MM.1S (cell line): ENCODE measurements around the gene MAP3K15.
"Not testable (repeated sequence)": the region's sequence is repeated elsewhere in the genome, so short reads cannot be mapped to it uniquely, and the experiment has no call there.

ENCODE experiments used
- DNase-seq: peaks from one replicate; pipeline ENCODE4 v3.0.0-alpha.2; 2015
- H2AFZ ChIP-seq: fragments of 300-600 bp; sonication (generic); 2 replicates; pipeline ENCODE4 v1.6.0; 2016; ENCODE audit warnings: antibody characterized with exemption, low read length
- H3F3A ChIP-seq: fragments of 300-600 bp; sonication (generic); 2 replicates; pipeline ENCODE4 v1.6.1; 2016; ENCODE audit warnings: mild to moderate bottlenecking, antibody characterized with exemption, low read length, moderate library complexity, mixed read lengths; ENCODE audit not compliant: insufficient read depth
- H3K27ac ChIP-seq: fragments of 300-600 bp; sonication (generic); 2 replicates; pipeline ENCODE4 v1.5.1; 2016; ENCODE audit warnings: mild to moderate bottlenecking, low read length
- H3K27me3 ChIP-seq: fragments of 300-600 bp; sonication (generic); replicated peaks from 2 replicates; pipeline ENCODE4 v1.6.0; 2016; ENCODE audit warnings: low read length; ENCODE audit not compliant: insufficient read depth
- H3K36me3 ChIP-seq: fragments of 300-600 bp; sonication (generic); replicated peaks from 2 replicates; pipeline ENCODE4 v1.6.1; 2016; ENCODE audit warnings: mild to moderate bottlenecking, low read length, mixed read lengths; ENCODE audit not compliant: insufficient read depth
- H3K4me1 ChIP-seq: fragments of 300-600 bp; sonication (generic); 2 replicates; pipeline ENCODE4 v1.6.1; 2016; ENCODE audit warnings: low read length, mixed read lengths
- H3K4me2 ChIP-seq: fragments of 300-600 bp; sonication (generic); 2 replicates; pipeline ENCODE4 v1.6.0; 2016; ENCODE audit warnings: low read depth, low read length
- H3K4me3 ChIP-seq: fragments of 300-600 bp; sonication (generic); 2 replicates; pipeline ENCODE4 v1.5.1; 2016; ENCODE audit warnings: low read length, mixed read lengths
- H3K79me2 ChIP-seq: fragments of 300-600 bp; sonication (generic); 2 replicates; pipeline ENCODE4 v1.6.1; 2016; ENCODE audit warnings: mixed run types, low read length, mixed read lengths
- H3K9ac ChIP-seq: fragments of 300-600 bp; sonication (generic); 2 replicates; pipeline ENCODE4 v1.6.1; 2016; ENCODE audit warnings: low read length, mixed read lengths
- H3K9me2 ChIP-seq: fragments of 300-600 bp; sonication (generic); replicated peaks from 2 replicates; pipeline ENCODE4 v1.6.1; 2016; ENCODE audit warnings: mild to moderate bottlenecking, low read length, mixed read lengths; ENCODE audit not compliant: insufficient read depth
- H3K9me3 ChIP-seq: fragments of 300-600 bp; sonication (generic); replicated peaks from 2 replicates; pipeline ENCODE4 v1.6.1; 2016; ENCODE audit warnings: mild to moderate bottlenecking, low read length, mixed read lengths; ENCODE audit not compliant: insufficient read depth
- H4K20me1 ChIP-seq: fragments of 300-600 bp; sonication (generic); 2 replicates; pipeline ENCODE4 v1.6.1; 2016; ENCODE audit warnings: mild to moderate bottlenecking, low read length, moderate library complexity, mixed read lengths; ENCODE audit not compliant: insufficient read depth
- EZH2 ChIP-seq: fragments of 300-600 bp; sonication (generic); optimal IDR thresholded peaks from 2 replicates; pipeline ENCODE3; 2017; ENCODE audit warnings: low read depth, mild to moderate bottlenecking, antibody characterized with exemption, low read length, mixed read lengths
- EZH2phosphoT487 ChIP-seq: fragments of 300-600 bp; sonication (generic); IDR thresholded peaks from 2 replicates; pipeline ENCODE4 v1.6.1; 2018; ENCODE audit warnings: antibody characterized with exemption, low read length
- TF ChIP-seq, protein P1 (sequence below): fragments of 300-600 bp; sonication (generic); IDR thresholded peaks from 2 replicates; pipeline ENCODE4 v1.5.1; 2016; ENCODE audit warnings: antibody characterized with exemption, low read length, mixed read lengths

Gene MAP3K15

DNA sequence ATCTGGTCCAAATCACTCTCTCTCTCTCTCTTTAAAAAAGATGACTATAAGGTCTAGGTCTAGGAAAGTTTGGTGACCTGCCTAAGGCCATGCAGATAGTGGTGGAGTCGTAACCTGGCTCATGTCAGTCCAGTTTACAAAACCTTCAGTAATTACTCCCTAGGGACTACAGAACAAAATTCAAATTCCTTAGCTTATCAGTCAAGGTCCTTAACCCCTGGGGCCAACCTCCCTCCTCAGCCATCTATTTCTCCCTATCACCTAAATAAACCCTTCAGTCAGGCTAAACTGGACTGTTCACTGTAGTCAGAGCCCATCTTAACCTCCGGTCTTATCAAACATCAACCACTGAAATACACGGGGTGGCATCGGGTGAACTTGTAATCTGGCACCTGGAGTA is 68.9 kb downstream of the MAP3K15 start:
- Histone ChIP-seq H3K27ac (no peak overlapping the region), H2AFZ (no peak overlapping the region), H3K4me2 (no peak overlapping the region), H3F3A (no peaks in the 10 kb centered on the region), H3K79me2 (no peaks in the 10 kb centered on the region), H3K9ac (no peak overlapping the region), H4K20me1 (no peaks in the 10 kb centered on the region), H3K9me2 (no peaks in the 10 kb centered on the region), H3K36me3 (no peaks in the 10 kb centered on the region), H3K9me3 (no peaks in the 10 kb centered on the region), H3K4me1 (no peaks in the 10 kb centered on the region), H3K27me3 (no peaks in the 10 kb centered on the region), H3K4me3 (no peak overlapping the region)
- no peak for DNase-seq
- no peak for TF ChIP-seq EZH2
- TF ChIP-seq EZH2phosphoT487, result no peak
- TF ChIP-seq, protein P1, sequence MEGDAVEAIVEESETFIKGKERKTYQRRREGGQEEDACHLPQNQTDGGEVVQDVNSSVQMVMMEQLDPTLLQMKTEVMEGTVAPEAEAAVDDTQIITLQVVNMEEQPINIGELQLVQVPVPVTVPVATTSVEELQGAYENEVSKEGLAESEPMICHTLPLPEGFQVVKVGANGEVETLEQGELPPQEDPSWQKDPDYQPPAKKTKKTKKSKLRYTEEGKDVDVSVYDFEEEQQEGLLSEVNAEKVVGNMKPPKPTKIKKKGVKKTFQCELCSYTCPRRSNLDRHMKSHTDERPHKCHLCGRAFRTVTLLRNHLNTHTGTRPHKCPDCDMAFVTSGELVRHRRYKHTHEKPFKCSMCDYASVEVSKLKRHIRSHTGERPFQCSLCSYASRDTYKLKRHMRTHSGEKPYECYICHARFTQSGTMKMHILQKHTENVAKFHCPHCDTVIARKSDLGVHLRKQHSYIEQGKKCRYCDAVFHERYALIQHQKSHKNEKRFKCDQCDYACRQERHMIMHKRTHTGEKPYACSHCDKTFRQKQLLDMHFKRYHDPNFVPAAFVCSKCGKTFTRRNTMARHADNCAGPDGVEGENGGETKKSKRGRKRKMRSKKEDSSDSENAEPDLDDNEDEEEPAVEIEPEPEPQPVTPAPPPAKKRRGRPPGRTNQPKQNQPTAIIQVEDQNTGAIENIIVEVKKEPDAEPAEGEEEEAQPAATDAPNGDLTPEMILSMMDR, result no peak

DNA sequence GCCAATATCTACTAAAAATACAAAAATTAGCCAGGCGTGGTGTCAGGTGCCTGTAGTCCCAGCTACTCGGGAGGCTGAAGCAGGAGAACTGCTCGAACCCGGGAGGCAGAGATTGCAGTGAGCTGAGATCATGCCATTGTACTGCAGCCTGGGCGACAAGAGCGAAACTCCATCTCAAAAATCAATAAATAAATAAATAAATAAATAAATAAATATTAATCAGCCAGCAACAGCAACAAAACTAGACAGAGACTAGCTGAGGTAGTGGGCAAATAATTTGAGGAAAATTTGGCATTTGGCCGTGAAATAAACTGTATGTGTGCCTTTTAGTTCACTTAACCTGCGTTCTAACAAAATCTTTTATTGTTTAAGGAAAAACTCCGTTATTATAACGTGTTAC is 69.5 kb downstream of the MAP3K15 start:
- not testable (repeated sequence) for H3K36me3 ChIP-seq, H3K79me2 ChIP-seq, H3K27ac ChIP-seq, H3K9ac ChIP-seq, H3F3A ChIP-seq, H3K4me1 ChIP-seq, DNase-seq, H3K27me3 ChIP-seq, H2AFZ ChIP-seq, H4K20me1 ChIP-seq, H3K9me3 ChIP-seq, H3K9me2 ChIP-seq, H3K4me2 ChIP-seq, H3K4me3 ChIP-seq

DNA sequence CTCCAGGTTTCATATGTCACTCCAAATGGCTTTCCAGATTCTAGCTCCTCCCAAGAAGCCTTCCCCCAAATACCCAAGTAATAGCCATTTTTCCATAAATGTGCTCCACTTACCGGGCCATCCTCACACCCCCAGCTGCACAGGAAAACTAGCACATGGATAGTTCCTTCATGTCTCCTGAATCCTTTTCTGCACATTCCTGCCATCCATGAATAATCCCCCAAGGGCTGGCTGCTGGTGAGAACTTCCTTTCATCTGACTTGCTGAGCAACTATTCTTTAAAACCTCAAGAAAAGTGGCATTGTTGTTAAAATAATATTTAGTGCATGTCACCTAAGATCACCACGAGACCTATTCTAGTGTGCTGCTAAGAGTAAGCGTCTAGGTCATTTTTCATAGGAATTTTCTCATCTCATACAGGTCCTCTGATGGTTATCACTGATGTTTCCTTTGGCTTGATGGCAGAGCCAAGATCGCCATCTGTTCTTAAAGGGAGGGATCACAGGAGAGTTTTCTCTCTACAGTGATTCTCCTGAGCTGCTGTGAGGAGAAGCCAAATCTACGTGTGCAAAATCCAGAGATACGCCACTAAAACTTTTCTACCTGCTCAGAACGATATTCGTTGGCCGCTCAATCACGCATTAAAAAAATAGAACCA is 71.3 kb downstream of the MAP3K15 start:
- H3K36me3 ChIP-seq, result no peaks in the 10 kb centered on the region
- no peaks in the 10 kb centered on the region for H3K9me2 ChIP-seq
- no peaks in the 10 kb centered on the region for H3K79me2 ChIP-seq
- no peak overlapping the region for H3K27ac ChIP-seq
- no peaks in the 10 kb centered on the region for H3K27me3 ChIP-seq
- no peaks in the 10 kb centered on the region for H3K4me1 ChIP-seq
- no peak for DNase-seq
- H3F3A ChIP-seq, result no peaks in the 10 kb centered on the region
- no peak overlapping the region for H3K4me3 ChIP-seq
- H2AFZ ChIP-seq, result no peak overlapping the region
- no peaks in the 10 kb centered on the region for H3K9me3 ChIP-seq
- H3K9ac ChIP-seq, result no peak overlapping the region
- no peak overlapping the region for H3K4me2 ChIP-seq
- H4K20me1 ChIP-seq, result no peaks in the 10 kb centered on the region
- TF ChIP-seq EZH2 (no peak), EZH2phosphoT487 (no peak)
- TF ChIP-seq, protein P1, result no peak

DNA sequence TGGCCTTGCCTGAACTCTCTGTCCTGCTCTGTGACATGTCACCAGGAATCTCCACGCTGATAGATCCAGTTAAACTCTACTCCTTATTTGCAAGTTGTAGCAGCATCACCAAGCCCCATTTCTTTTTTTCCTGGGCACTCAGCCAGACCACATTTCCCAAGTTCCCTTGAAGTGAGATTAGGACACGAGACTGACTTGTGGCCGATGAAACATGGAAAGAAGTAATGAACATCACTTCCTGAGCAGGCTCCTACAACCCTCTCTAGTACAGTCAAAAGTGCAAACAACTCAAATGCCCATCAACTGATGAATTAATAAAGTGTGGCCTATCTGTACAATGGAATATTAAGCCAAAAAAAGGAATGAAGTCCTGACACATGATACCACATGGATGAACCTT is 74.6 kb downstream of the MAP3K15 start:
- H3K9ac ChIP-seq, result no peak overlapping the region
- H3K4me1 ChIP-seq, result no peaks in the 10 kb centered on the region
- H3F3A ChIP-seq, result no peaks in the 10 kb centered on the region
- H3K36me3 ChIP-seq, result no peaks in the 10 kb centered on the region
- H3K9me3 ChIP-seq, result no peaks in the 10 kb centered on the region
- no peak overlapping the region for H3K4me3 ChIP-seq
- DNase-seq, result no peak
- H3K27ac ChIP-seq, result no peak overlapping the region
- H3K27me3 ChIP-seq, result no peaks in the 10 kb centered on the region
- H2AFZ ChIP-seq, result no peak overlapping the region
- no peaks in the 10 kb centered on the region for H3K9me2 ChIP-seq
- no peak overlapping the region for H3K4me2 ChIP-seq
- H3K79me2 ChIP-seq, result no peaks in the 10 kb centered on the region
- TF ChIP-seq EZH2phosphoT487 (no peak), EZH2 (no peak)
- TF ChIP-seq, protein P1, result no peak
- no peaks in the 10 kb centered on the region for H4K20me1 ChIP-seq

DNA sequence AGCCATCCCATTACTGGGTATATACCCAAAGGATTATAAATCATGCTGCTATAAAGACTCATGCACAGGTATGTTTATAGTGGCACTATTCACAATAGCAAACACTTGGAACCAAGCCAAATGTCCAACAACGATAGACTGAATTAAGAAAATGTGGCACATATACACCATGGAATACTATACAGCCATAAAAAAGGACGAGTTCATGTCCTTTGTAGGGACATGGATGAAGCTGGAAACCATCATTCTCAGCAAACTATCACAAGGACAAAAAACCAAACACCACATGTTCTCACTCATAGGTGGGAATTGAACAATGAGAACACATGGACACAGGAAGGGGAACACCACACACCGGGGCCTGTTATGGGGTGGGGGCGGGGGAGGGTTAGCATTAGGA is 92.6 kb downstream of the MAP3K15 start:
- H3K9me3 ChIP-seq, H2AFZ ChIP-seq, H3K27ac ChIP-seq, DNase-seq, H4K20me1 ChIP-seq, H3K36me3 ChIP-seq, H3K9ac ChIP-seq, H3F3A ChIP-seq, H3K79me2 ChIP-seq, H3K4me3 ChIP-seq, H3K4me2 ChIP-seq, H3K9me2 ChIP-seq, H3K27me3 ChIP-seq, H3K4me1 ChIP-seq: not testable (repeated sequence)
